OCI-LY3 (cell line): ENCODE data around the gene CTXN3.

Source experiments
- EZH2phosphoT487 ChIP-seq: fragments of 200-600 bp; shearing (Covaris generic); IDR thresholded peaks from 2 replicates; pipeline ENCODE4 v1.6.1; 2018; ENCODE audit warnings: antibody characterized with exemption, mixed run types, low read depth
- TF ChIP-seq, protein P1 (sequence below): fragments of 200-600, 300-600 bp; sonication (generic); IDR thresholded peaks from 2 replicates; pipeline ENCODE4 v1.5.1; 2014; ENCODE audit warnings: antibody characterized with exemption, low read length, low read depth

DNA sequence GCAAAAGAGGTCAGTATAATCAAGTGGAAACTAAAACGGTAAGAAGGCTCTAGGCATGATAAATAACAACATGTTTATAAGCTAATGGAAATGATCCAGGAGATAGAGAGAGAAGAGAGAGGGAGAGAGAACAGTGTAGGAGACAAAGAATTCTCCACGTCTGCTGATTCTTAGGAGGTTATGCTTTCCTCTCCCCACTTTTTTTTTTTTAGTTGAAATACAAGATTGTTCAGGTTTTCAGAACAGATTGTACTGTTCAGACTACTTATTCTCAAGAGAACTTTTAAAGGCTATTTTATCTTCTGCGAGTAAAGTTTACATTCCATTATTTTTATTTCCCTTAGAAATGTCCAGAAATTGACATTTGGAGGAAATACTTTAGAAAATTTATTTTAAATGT is 58.3 kb downstream of the CTXN3 start:
- TF ChIP-seq, protein P1, sequence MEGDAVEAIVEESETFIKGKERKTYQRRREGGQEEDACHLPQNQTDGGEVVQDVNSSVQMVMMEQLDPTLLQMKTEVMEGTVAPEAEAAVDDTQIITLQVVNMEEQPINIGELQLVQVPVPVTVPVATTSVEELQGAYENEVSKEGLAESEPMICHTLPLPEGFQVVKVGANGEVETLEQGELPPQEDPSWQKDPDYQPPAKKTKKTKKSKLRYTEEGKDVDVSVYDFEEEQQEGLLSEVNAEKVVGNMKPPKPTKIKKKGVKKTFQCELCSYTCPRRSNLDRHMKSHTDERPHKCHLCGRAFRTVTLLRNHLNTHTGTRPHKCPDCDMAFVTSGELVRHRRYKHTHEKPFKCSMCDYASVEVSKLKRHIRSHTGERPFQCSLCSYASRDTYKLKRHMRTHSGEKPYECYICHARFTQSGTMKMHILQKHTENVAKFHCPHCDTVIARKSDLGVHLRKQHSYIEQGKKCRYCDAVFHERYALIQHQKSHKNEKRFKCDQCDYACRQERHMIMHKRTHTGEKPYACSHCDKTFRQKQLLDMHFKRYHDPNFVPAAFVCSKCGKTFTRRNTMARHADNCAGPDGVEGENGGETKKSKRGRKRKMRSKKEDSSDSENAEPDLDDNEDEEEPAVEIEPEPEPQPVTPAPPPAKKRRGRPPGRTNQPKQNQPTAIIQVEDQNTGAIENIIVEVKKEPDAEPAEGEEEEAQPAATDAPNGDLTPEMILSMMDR: no peak
- TF ChIP-seq EZH2phosphoT487: no peak
